Memory B cell (primary cell): Measurements from ENCODE around the gene RNF214.
A peak's percentile ranks its signal among the peaks of the same experiment; 100 is the strongest.

Source experiments
- ATAC-seq: fragments of 150-1000 bp; cut with Tn5 transposase; 2 replicates; pipeline ENCODE4 v1.10.0; 2021; ENCODE audit warnings: low read depth, mild to moderate bottlenecking, moderate library complexity
- DNase-seq, 2 donors: peaks; one replicate each; pipeline ENCODE4 v3.0.0; 2022; ENCODE audit warnings: low spot score in 2 of 2
- H3K27ac Mint-ChIP-seq: one replicate; pipeline ENCODE4 v1.8.0; 2022; ENCODE audit warnings: mild to moderate bottlenecking, moderate library complexity, mixed read lengths
- H3K27me3 Mint-ChIP-seq: one replicate; pipeline ENCODE4 v1.8.0; 2022; ENCODE audit warnings: mixed read lengths
- H3K36me3 Mint-ChIP-seq: one replicate; pipeline ENCODE4 v1.8.0; 2022; ENCODE audit warnings: mild to moderate bottlenecking, mixed read lengths
- H3K4me1 Mint-ChIP-seq: one replicate; pipeline ENCODE4 v1.8.0; 2022; ENCODE audit warnings: mixed read lengths
- H3K4me3 Mint-ChIP-seq: one replicate; pipeline ENCODE4 v1.8.0; 2022; ENCODE audit warnings: mild to moderate bottlenecking, moderate library complexity, mixed read lengths
- H3K9me3 Mint-ChIP-seq: one replicate; pipeline ENCODE4 v1.8.0; 2022; ENCODE audit warnings: mixed read lengths

Gene RNF214

DNA sequence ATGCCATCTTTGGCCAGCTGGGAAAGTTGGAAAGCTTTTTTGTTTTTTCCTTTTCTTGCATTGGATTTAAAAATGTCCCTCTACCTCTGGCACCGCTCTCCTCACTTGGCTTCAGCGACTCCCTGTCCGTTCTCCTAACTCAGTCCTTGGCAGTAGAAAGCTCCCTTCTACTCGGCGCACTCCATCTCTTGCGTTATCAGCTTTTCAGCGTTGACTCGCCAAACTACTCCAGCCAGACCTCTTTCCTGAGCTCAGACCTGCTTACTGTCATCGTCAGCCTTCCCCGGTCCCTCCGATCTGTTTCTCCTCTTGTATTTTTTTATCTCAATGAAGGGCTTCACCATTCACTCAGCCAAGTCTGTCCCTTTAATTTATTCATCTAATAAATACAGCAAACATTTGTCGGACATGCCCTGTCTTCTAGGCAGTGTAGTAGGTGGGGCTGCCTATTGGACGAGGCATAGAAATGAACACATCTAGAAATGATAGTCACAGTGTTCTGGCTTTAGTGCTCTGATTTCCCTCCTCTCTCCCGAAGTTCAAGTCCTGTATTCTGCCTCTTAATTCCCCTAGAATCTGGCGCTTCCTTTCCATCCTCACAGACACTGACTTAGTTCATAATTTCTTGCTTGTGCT, 96.0 kb downstream of the RNF214 start:
- ATAC-seq (peak; percentile 2), DNase-seq (no peak)
- no peaks in the 10 kb centered on the region for H3K9me3 Mint-ChIP-seq
- H3K4me1 Mint-ChIP-seq: peaks cover 7% of the 10 kb centered on the region
- H3K27me3 Mint-ChIP-seq: no peaks in the 10 kb centered on the region
- no peak overlapping the region for H3K27ac Mint-ChIP-seq
- H3K4me3 Mint-ChIP-seq: no peak overlapping the region
- H3K36me3 Mint-ChIP-seq: peaks cover 1% of the 10 kb centered on the region

DNA sequence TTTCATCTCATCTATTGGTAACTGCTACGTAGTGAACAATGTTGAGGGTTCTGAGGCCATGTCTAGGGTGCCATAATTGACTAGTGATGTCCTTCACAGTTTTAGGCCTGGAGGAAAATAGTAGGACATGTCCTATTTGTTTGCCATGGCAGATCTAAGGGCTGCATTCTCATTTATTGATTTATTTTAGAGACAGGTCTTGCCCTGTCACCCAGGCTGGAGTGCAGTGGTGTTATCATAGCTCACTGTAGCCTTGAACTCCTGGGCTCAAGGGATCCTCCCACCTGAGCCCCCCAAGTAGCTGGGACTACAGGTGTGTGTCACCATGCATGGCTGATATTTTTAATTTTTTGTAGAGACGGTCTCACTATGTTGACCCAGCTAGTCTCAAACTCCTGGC, 100.4 kb downstream of the RNF214 start:
- H3K9me3 Mint-ChIP-seq: no peaks in the 10 kb centered on the region
- H3K27me3 Mint-ChIP-seq: no peaks in the 10 kb centered on the region
- ATAC-seq: no peak
- H3K27ac Mint-ChIP-seq: no peak overlapping the region
- peaks cover 15% of the 10 kb centered on the region for H3K4me1 Mint-ChIP-seq
- H3K4me3 Mint-ChIP-seq: no peak overlapping the region
- peaks cover 15% of the 10 kb centered on the region for H3K36me3 Mint-ChIP-seq
- DNase-seq: no peak

DNA sequence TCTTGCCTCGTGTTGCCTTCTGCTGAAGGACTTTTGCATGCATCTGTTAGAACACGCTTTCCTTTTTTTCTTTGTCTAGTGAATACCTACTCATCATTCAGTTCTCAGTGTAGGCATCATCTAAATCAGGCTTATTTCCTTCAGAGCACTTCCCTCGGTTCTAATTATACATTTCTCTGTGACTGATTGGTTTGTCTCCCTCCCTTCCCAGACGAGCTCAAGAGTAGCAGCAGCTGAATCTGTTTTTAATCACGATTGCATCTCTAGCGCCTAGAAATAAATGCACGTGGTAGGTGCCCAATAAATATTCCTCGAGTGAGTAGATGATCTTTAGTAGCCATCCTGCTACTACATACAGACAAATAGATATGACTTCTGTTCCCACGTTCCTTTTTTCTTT, 101.4 kb downstream of the RNF214 start:
- ATAC-seq: no peak
- no peak overlapping the region for H3K4me3 Mint-ChIP-seq
- no peak overlapping the region for H3K27ac Mint-ChIP-seq
- peaks cover 19% of the 10 kb centered on the region for H3K36me3 Mint-ChIP-seq
- H3K27me3 Mint-ChIP-seq: no peaks in the 10 kb centered on the region
- peaks cover 15% of the 10 kb centered on the region for H3K4me1 Mint-ChIP-seq
- DNase-seq: no peak
- no peaks in the 10 kb centered on the region for H3K9me3 Mint-ChIP-seq

DNA sequence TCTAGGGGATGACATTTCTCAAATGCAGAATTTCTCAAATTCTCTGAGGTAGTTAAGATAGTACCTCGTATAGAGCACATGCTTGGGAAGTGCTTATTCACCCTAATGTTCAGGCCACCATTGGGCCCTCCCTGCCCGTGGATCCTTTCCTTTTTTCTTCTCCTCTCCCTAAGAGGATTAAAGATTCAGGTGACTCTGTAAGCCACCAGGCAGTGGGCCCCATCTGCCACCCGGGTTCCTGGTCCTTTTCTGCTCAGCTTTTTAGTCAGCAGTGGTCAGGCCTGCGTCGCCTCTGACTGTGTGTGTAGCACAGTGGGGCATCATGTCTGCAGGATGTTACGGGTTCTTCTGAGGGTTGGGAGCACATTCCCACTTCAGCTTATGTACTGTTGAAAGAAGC, 102.4 kb downstream of the RNF214 start:
- ATAC-seq (no peak), DNase-seq (no peak)
- Mint-ChIP-seq H3K36me3 (peaks cover 21% of the 10 kb centered on the region), H3K4me1 (peaks cover 14% of the 10 kb centered on the region), H3K4me3 (no peak overlapping the region), H3K27me3 (no peaks in the 10 kb centered on the region), H3K9me3 (no peaks in the 10 kb centered on the region), H3K27ac (no peak overlapping the region)

DNA sequence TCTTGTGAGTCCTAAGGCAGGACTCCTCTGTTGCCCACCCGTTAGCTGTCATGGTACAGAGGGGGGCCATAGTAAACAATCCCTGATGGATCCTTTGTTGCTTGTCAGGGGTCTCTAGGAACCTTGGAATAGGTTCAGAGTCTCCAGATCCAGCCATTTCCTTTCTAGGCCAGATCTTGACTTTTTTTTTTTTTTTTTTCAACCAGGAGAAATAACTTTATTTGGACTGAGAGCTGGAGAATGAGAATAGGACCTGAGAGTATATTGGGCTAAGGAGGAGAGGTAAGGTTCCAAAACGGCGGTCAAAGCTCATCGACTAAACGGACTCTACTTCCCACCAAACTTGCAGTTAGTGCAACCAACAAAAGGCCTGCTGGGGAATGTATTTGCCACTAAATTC, 102.9 kb downstream of the RNF214 start:
- Mint-ChIP-seq H3K27ac (no peak overlapping the region), H3K36me3 (peaks cover 23% of the 10 kb centered on the region), H3K4me3 (no peak overlapping the region), H3K27me3 (no peaks in the 10 kb centered on the region), H3K9me3 (no peaks in the 10 kb centered on the region), H3K4me1 (peaks cover 10% of the 10 kb centered on the region)
- ATAC-seq (no peak), DNase-seq (no peak)
